ENCODE results near the gene NR1D1.
A peak's percentile ranks its signal among the peaks of the same experiment; 100 is the strongest.
"Not testable (repeated sequence)": the region's sequence is repeated elsewhere in the genome, so short reads cannot be mapped to it uniquely, and the experiment has no call there.

Gene NR1D1

DNA sequence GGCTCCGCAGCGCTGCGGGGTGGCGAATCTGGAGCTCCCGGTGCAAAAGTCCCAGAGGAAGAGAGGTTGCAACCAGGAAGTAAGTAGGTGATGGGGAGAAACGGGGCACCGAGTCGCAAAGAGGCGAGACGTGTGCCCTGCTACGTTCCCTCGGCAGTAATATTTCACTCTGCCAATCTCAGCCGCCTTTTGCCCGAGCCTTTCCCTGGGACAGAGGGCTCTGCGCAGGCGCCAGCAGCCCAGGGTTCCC, at the start of gene NR1D1:
Gene NR1D1 (minus strand): TSS at position 171 of the 250 bp plus-strand sequence. CDS start 495 bp downstream, outside the sequence.
- in situ Hi-C loops (cut with HindIII; ENCODE audit: low pct_unique_long_range_greater_than_20kb, low sequenced_read_pairs) = no loop called here
- no peak for DNase-seq (ENCODE audit: low read depth in 1 of 2, low spot score in 1 of 2)

DNA sequence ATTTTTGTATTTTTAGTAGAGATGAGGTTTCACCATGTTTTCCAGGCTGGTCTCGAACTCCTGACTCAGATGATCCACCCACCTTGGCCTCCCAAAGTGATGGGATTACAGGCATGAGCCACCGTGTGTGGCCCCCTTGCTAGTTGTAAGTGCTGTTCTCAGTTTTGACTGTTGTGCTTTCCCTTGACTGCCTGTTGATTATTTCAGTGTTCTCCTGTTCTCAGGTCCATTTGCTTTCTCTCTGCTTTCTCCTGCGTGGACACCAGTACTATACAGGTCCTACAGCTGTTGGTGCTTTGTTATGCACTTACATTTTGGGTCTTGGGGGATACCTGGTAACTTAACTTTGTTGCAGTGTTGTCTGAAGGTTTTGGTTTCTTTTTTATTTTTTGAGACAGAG, 48.1 kb upstream of the NR1D1 start:
- no peak for DNase-seq (ENCODE audit: low read depth in 1 of 2, low spot score in 1 of 2)
- in situ Hi-C loops (cut with HindIII; ENCODE audit: low pct_unique_long_range_greater_than_20kb, low sequenced_read_pairs) = no loop called here
- TF ChIP-seq JUND (IDR thresholded peaks at IDR 0.05; ENCODE audit: low read depth) = no peak

More for the DNA sequence above, at the start of gene NR1D1:
- no peak for TF ChIP-seq JUND (IDR thresholded peaks at IDR 0.05; ENCODE audit: low read depth)

DNA sequence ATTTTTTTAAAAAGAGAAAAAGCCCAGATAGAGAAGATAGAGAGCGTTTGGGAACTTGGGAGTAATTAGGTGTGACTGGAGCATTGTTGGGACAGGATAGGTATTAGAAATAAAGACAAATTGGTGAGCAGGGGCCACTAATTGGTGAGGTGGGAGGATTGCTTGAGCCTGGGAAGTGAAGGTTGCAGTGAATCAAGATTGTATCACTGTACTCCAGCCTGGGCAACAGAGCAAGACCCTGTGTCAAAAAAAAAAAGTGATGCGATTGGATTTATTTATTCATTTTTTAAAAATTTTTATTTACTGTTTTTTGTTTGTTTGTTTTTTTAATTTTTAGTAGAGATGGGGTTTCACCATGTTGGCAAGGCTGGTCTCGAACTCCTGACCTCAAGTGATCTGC, 45.1 kb upstream of the NR1D1 start:
- no peak for TF ChIP-seq JUND (IDR thresholded peaks at IDR 0.05; ENCODE audit: low read depth)
- no peak for DNase-seq (ENCODE audit: low read depth in 1 of 2, low spot score in 1 of 2)
- in situ Hi-C loops (cut with HindIII; ENCODE audit: low pct_unique_long_range_greater_than_20kb, low sequenced_read_pairs) = no loop called here

DNA sequence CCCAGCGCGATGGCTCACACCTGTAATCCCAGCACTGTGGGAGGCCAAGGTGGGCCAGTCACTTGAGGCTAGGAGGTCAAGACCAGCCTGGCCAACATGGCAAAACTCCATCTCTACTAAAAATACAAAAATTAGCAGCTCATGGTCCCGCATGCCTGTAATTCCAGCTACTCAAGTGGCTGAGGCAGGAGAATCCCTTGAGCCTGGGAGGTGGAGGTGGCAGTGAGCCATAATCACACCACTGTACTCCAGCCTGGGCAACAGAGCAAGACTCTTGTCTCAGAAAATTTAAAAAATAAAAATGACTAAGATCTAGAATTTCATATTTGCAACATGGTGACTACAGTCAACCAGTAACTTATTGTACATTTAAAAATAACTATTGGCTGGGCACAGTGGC, 42.8 kb upstream of the NR1D1 start:
- DNase-seq (ENCODE audit: low read depth in 1 of 2, low spot score in 1 of 2); in situ Hi-C loops (cut with HindIII; ENCODE audit: low pct_unique_long_range_greater_than_20kb, low sequenced_read_pairs): not testable (repeated sequence)

DNA sequence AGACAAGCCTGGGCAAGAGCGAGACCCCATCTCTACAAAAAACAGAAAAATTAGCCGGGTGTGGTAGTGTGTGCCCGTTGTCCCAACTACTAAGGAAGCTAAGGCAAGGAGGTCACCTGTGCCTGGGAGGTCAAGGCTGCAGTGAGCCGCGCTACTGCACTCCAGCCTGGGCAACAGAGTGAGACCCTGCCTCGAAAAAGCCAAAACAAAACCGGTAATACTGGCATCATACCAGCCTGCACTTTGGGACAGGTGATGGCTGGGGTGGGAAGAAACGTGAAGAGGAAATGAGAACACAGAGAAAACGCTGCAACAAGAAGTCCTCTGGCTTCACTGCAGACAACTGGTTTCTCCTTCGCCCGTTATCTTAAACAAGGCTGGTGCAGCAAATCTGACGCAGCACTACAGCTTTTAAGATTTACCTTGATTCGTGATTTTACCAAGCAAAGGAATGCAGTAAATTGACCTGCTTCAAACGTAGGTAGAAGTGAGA, 39.2 kb upstream of the NR1D1 start:
- peak in 1 of 2 experiments; percentile 32 for DNase-seq (ENCODE audit: low read depth in 1 of 2, low spot score in 1 of 2)
- in situ Hi-C loops (cut with HindIII; ENCODE audit: low pct_unique_long_range_greater_than_20kb, low sequenced_read_pairs) = no loop called here
- no peak for TF ChIP-seq JUND (IDR thresholded peaks at IDR 0.05; ENCODE audit: low read depth)

DNA sequence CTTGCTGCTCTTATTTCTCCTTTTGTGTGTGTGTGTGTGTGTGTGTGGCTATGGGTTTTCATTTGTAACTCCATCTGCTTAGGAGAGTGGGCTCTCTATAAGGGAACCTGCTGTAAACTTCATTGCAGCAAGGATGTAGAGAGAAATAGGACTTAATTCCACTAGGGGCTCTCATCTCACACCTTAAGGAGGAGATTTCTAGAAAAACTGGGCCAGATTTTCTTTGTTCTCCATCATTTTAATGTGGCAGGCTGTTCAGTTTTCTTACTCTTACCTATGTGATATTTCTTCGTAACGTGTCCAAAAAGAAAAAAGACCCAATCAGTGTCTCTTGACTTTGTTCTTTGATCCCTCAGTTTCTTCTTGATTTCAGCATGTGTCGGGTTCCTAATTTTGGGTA, 35.4 kb upstream of the NR1D1 start:
- TF ChIP-seq JUND (IDR thresholded peaks at IDR 0.05; ENCODE audit: low read depth) = no peak
- no peak for DNase-seq (ENCODE audit: low read depth in 1 of 2, low spot score in 1 of 2)
- in situ Hi-C loops (cut with HindIII; ENCODE audit: low pct_unique_long_range_greater_than_20kb, low sequenced_read_pairs) = no loop called here

DNA sequence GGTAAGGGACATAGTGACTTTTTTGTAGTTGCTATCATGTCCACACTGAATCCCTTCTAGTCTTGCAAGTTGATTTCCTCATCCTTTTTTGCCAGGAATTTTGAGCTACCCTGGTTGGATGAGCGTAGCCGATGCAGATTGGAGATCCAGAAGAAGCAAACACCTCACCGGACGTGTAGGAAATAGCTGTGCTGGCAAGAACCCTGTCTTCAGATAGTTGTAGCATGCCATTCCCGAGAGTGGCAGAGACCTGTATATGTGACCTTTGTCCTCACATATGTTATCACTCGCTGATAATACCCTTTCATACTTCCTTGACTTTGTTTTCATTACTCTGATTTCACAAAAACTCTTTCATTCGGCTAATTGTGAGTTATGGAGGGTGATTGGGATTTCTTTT, 33.8 kb upstream of the NR1D1 start:
- no peak for TF ChIP-seq JUND (IDR thresholded peaks at IDR 0.05; ENCODE audit: low read depth)
- no peak for DNase-seq (ENCODE audit: low read depth in 1 of 2, low spot score in 1 of 2)
- in situ Hi-C loops (cut with HindIII; ENCODE audit: low pct_unique_long_range_greater_than_20kb, low sequenced_read_pairs) = no loop called here

DNA sequence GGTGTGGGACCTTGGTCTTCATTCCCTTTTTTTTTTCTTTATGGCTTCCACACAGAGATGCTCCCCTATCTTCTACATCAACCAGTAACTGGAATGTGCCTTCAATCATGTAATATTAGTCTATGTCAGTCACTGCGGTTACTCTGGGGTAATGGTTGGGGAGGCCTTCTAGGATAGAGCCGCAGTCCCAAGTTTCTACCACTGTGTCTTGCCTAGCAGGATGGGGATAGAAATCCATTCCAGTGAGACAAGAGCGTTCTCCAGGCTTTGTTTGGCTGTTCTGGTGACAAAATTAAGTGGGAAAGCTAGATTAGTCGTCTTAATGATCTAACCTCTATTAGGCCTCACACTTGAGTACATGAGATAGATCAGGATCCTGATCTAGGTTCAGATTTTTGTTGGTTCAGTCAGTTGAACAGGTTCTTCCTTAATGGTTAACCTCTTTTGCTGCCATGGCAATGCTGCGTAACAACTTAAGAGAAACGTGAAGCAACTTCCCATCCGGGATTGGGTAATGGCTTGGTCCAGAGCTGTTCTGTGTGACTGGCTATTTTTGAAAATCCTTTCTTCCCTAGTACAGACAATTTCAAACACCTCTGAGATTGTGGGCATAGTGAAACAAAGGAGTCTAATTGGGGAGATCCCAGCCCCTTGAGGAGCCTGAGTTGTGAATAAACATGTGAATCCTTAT, 30.1 kb upstream of the NR1D1 start:
- no peak for DNase-seq (ENCODE audit: low read depth in 1 of 2, low spot score in 1 of 2)
- no peak for TF ChIP-seq JUND (IDR thresholded peaks at IDR 0.05; ENCODE audit: low read depth)
- in situ Hi-C loops (cut with HindIII; ENCODE audit: low pct_unique_long_range_greater_than_20kb, low sequenced_read_pairs) = no loop called here

DNA sequence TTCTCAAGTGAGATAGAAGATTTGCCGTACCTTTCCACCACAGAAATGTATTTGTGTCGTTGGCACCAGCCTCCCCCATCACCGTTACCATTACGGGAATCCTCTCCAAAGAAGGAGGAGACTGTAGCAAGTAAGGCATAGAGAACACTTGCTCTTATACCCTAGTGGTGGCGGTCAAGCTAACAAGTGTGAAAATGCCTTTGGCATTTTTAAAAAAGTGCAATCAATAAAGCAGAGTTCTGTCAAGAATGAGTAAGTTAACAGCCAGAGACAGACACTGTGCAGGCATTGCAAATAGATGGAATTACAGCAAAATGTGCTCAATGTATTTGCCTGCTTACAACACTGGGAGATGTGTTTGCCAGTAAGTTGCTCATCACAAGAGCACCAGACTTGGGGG, 29.1 kb upstream of the NR1D1 start:
- DNase-seq (ENCODE audit: low read depth in 1 of 2, low spot score in 1 of 2) = no peak
- in situ Hi-C loops (cut with HindIII; ENCODE audit: low pct_unique_long_range_greater_than_20kb, low sequenced_read_pairs) = no loop called here
- no peak for TF ChIP-seq JUND (IDR thresholded peaks at IDR 0.05; ENCODE audit: low read depth)

DNA sequence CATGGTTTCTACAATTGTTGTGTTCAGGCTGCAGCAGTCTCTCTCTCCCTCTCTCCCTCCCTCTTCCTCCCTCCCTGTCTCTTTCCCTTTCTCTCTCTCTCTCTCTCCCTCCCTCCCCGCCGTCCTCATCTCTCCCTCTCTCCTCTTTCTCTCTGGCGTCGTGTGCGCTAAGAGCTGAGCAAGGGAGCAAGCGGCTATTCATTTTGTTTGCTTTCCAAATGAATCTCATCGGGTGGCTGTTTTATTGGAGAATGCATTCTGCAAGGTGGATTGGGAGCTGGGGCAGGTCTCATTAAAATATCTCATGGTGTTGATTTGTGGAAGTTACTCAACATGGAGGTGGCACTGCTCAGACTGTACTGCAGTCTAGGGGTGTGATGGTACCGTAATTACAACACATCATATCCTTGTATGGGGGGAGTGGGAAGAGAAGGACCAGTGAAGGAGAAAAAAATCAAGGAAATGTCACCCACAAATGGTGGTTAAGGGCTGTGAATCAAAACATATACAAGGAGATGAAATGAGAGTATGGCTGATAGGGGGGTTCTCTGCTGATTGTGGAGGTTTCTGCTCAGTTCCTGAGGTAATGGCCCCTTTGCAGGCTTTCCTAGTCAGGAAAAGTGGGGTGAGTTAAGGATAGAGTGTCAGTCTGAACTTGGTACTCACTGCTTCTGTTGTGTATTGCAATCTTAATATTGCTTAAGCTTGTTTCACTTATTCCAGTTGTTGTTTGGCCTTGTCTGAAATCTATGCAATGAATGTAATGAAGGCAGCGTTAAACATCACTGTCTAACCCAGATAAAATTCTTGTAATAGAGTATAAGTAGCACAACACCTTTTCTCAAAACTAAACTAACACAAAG, 24.1 kb upstream of the NR1D1 start:
- no peak for TF ChIP-seq JUND (IDR thresholded peaks at IDR 0.05; ENCODE audit: low read depth)
- in situ Hi-C loops (cut with HindIII; ENCODE audit: low pct_unique_long_range_greater_than_20kb, low sequenced_read_pairs) = no loop called here
- DNase-seq (ENCODE audit: low read depth in 1 of 2, low spot score in 1 of 2) = peak; percentile 30 to 44

DNA sequence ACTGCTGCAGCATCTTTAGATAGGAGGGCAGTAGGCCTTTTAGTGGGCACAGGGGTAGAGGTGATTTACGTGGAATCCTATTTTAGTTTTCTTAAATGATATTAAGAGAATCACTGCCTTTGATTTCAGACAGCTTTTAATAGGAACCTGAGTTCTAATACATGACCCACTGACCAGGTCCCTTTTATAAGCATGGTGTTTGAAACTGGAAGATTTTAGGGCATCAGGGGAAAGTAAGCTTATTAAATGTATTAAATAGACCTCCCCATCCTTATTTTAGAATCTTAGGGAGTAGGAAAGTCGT, 23.4 kb upstream of the NR1D1 start:
- TF ChIP-seq JUND (IDR thresholded peaks at IDR 0.05; ENCODE audit: low read depth) = no peak
- DNase-seq (ENCODE audit: low read depth in 1 of 2, low spot score in 1 of 2) = no peak
- in situ Hi-C loops (cut with HindIII; ENCODE audit: low pct_unique_long_range_greater_than_20kb, low sequenced_read_pairs) = no loop called here

DNA sequence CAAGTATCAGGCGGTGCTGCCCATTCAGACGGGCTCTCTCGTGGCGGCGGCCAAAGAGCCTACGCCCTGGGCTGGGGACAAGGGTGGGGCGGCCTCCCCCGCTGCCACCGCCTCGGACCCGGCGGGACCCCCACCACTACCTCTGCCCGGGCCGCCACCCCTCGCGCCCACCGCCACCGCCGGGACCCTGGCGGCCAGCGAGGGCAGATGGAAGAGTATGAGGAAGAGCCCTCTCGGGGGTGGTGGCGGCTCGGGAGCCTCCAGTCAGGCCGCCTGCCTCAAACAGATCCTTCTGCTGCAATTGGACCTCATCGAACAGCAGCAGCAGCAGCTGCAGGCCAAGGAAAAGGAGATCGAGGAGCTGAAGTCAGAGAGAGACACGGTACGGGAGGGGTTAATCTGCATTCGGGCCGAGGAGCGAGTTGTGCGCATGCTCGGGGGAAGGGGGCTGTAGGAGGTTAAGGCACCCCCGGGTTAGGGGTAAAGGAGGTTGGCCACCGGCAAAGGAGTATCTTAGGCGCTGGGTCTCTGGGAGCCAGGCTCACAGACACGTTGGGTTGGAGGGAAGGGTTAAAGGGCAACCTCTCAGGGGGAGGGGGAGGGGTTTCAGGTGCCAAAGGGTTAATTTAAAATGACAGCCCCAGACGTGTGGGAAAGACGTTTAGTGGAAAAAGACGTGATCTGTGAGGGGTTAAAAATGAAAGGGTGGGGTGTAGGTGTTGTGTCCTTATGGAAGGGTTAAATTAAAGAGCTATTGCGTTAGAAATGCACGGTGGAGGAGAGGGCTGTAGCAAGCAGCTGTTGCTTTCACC, 22.8 kb upstream of the NR1D1 start:
- no peak for TF ChIP-seq JUND (IDR thresholded peaks at IDR 0.05; ENCODE audit: low read depth)
- in situ Hi-C loops (cut with HindIII; ENCODE audit: low pct_unique_long_range_greater_than_20kb, low sequenced_read_pairs) = no loop called here
- DNase-seq (ENCODE audit: low read depth in 1 of 2, low spot score in 1 of 2) = peak; percentile 60 to 70
